Measurements from ENCODE around the gene COX4I2.
A peak's percentile ranks its signal among the peaks of the same experiment; 100 is the strongest.
"Not testable (repeated sequence)": the region's sequence is repeated elsewhere in the genome, so short reads cannot be mapped to it uniquely, and the experiment has no call there.

Gene COX4I2

DNA sequence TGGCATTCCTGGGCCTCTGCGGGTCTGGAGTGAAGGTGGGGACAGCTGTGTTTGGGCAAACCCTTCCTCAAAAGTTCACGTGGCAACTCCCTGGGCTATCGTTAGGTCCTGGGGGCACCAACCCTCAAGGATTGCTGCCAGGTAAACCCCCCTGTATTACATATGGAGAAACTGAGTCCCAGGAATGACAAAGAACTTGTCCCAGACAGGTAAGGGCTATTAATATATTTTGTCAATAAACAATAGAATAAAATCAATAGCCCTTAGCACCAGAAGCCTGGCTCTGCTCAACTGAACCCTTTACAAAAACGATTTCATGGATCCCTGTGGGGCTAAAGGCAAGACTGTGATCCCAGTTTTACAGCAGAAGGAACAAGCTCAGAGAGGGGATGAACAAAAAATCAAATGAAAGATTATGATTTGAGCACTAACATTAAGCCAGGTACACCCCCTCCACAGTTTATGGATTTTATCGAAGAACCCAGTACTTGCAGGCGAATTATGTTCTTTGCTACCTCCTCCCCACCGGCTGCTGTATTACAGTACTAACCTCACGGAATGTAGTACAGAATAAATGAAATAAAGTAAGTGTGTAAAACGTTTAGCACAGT lies 30.0 kb upstream of the COX4I2 start:
- DNase-seq (ENCODE audit: low read depth) = peak; percentile 22

DNA sequence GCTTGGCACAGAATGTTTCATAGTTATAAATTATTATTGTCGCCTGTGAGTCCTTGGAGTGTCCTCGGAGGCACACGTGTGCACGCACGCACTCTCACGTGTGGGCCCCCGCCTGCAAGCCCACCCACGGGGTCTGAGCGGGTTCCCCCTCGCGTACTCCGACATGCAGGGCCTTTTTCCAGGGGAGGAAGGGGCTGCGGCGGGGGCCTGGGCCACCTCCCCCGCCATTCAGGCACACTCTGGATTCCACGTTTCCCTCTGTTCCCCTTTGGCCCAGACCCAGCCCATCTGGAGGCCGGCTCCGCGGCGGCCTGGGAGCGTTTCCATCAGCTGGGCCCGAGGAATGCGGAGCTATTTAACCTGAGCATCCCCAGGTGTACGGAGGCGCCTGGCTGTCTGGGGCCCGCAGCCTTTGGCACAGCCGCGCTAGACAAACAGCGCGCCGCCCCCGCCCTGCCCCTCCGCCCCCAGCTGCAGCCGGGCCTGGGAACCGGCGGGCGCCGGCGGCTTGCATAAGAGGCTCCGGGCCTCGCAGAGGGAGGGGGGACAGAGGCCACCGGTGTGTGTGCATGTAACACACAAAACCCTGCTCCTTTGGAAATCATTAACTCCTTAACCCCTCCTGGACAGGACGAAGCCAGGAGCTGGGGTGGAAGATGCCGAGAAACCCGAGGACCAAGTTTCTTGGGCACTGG lies 29.3 kb upstream of the COX4I2 start:
- DNase-seq (ENCODE audit: low read depth) = peak; percentile 50

DNA sequence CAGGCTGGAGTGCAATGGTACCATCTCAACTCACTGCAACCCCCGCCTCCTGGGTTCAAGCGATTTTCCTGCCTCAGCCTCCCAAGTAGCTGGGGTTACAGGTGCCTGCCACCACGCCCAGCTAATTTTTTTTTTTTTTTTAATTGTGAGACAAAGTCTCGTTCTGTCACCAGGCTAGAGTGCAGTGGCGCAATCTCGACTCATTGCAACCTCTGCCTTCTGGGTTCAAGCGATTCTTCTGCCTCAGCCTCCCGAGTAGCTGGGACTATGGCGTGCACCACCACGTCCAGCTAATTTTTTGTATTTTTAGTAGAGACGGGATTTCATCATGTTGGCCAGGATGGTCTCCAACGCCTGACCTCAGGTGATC lies 25.5 kb upstream of the COX4I2 start:
- DNase-seq (ENCODE audit: low read depth) = not testable (repeated sequence)

DNA sequence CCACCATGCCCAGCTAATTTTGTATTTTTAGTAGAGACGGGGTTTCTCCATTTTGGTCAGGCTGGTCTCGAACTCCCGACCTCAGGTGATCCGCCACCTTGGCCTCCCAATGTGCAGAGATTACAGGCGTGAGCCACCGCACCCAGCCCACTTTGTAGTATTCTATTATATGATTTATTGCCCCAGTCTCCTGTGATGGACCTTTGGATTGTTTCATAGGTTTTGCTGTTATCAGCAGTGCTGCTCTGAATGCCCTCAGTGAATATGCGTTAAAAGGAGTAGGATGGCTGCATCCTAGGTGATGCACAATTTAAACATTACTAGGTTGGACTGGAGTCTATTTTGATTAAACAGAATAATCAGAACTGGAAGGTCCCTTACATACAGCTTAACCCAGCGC lies 22.3 kb upstream of the COX4I2 start:
- DNase-seq (ENCODE audit: low read depth) = no peak

- DNase-seq (ENCODE audit: low read depth) = no peak
Measured at GRCh38 chr20:31617432-31618104, 20.1 kb upstream of the COX4I2 start.

DNA sequence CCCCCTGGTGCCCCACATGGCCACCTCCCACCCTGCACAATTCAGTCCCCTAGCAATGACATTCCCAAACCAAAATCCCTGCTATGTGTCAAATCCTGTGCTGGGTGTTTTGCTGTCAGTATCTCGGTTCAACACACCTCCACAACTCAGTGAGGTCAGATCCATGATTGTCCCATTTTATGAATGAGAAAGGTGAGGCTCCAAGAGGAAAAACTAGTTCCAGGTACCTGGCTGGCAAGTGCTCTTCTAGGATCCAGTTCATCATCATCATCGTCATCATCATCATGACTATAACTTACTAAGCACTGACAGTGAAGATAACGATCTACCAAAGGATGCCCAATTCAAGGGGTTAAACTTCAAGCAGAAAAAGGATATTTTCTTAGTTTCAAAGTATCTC lies 17.5 kb upstream of the COX4I2 start:
- DNase-seq (ENCODE audit: low read depth) = no peak

DNA sequence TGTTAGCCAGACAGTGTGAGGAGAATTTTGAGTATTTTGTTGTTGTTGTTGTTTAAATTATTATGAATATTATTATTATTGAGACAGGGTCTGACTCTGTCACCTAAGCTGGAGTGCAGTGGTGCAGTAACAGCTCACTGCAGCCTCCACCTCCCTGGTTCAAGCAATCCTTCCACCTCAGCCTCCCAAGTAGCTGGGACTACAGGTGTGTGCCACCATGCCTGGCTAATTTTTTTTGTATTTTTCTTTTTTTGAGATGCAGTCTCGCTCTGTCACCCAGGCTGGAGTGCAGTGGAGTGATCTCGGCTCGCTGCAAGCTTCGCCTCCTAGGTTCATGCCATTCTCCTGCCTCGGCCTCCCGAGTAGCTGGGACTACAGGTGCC lies 14.6 kb upstream of the COX4I2 start:
- DNase-seq (ENCODE audit: low read depth) = not testable (repeated sequence)

DNA sequence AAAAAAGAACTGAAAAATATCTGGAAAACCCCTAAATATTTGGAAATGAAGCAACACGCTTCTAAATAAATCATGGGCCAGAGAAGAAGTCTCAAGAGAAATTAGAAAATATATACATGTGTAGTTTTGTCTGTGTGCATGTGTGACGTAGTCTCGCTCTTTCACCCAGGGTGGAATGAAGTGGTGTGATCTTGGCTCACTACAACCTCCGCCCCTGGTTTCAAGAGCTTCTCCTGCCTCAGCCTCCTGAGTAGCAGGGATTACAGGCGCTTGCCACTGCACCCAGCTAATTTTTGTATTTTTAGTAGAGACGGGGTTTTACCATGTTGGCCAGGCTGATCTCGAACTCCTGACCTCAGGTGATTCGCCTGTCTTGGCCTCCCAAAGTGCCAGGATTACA lies 11.2 kb upstream of the COX4I2 start:
- not testable (repeated sequence) for DNase-seq (ENCODE audit: low read depth)

DNA sequence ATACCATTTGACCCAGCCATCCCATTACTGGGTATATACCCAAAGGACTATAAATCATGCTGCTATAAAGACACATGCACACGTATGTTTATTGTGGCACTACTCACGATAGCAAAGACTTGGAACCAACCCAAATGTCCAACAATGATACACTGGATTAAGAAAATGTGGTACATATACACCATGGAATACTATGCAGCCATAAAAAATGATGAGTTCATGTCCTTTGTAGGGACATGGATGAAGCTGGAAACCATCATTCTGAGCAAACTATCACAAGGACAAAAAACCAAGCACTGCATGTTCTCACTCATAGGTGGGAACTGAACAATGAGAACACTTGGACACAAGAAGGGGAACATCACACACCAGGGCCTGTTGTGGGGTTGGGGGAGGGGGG lies 9.7 kb upstream of the COX4I2 start:
- not testable (repeated sequence) for DNase-seq (ENCODE audit: low read depth)

- no peak for DNase-seq (ENCODE audit: low read depth)
Measured at GRCh38 chr20:31630187-31630790, 7.4 kb upstream of the COX4I2 start.

GRCh38 chr20:31632548-31633338 lies 5.0 kb upstream of the COX4I2 start:
- DNase-seq (ENCODE audit: low read depth) = no peak

DNA sequence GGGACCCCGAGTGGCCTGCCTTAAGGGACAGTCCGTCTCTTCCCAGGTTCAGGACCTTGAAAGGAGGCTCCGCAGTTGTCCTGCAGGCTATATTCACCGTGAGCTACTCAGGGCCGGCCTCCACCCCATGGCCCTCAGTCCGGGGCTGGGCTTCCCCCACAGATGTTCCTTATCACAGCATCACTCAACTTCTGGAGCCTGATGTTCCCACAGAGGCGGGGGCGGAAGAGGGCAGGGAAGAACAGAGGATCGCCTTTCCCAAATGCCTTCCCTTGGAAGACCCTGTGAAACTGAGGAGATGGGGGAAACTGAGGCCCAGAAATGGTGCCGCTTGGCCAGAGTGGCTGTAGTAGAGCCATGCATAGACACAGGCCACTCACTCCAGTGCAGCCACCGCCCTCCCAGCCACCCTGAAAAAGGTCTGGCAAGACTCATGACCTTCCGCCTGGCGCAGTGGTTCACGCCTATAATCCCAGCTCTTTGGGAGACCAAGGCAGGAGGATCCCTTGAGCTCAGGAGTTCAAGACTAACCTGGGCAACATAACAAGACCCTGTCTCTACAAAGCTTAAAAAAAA lies 4.3 kb upstream of the COX4I2 start:
- DNase-seq (ENCODE audit: low read depth) = no peak

DNA sequence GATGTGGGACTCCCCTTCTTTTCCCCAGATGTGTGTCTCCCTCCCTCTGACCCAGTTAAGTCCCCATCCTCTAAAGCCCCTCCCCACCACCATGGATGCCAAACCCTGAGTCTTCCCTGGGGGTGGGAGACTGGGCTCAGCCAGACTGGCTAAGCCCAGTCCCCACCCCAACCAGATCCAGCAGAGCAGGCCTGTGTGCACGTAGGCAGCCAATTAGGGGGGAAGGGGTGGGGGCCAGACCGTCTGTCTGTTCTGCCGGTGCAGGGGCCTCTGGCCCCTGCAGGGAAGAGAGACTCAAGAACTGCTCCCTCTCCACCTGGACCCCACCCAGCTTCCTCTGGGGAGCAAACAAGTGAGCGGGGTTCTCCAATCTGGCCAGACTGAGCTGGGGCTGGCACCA lies 605 bp downstream of the COX4I2 start:
- DNase-seq (ENCODE audit: low read depth) = no peak

GRCh38 chr20:31638816-31639215 lies 1.1 kb downstream of the COX4I2 start:
- no peak for DNase-seq (ENCODE audit: low read depth)

GRCh38 chr20:31640259-31640658 lies 2.5 kb downstream of the COX4I2 start:
- no peak for DNase-seq (ENCODE audit: low read depth)

DNA sequence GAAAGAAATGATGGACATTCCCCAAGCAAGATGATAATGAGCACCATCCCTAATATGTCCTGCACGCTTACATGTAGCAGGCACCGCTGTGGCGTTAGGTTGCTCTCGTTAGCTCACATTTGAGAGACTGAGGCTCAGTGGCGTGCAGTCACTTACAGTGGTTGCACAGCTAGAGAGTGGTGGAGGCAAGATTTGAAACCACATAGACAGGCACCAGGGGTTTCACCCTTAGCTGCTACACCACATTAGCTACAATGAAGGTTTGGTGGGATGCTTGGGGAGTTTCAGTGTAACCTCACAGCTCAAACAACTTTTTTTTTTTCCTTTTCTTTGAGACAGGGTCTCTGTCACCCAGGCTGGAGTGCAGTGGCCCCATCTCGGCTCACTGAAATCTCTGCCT lies 3.7 kb downstream of the COX4I2 start:
- no peak for DNase-seq (ENCODE audit: low read depth)

DNA sequence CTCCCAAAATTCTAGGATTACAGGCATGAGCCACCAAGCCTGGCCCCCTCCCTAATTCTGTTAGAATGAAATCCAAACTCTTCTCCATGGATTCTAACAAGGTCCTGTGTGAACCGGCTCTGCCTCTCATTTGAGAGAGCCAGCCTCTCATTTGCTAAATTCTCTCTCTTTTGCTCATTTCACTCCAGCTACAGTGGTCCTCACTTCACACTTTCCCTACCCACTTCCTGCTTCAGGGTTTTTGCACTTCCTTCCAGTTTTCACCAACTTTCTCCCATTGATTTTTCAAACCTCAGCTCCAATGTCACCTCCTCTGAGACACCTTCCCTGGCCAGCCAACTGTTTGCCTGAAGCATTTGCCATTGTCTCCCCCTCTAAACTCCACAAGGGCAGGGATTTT lies 5.1 kb downstream of the COX4I2 start:
- no peak for DNase-seq (ENCODE audit: low read depth)

- no peak for DNase-seq (ENCODE audit: low read depth)
Measured at GRCh38 chr20:31643522-31643921, 5.8 kb downstream of the COX4I2 start.

- DNase-seq (ENCODE audit: low read depth) = no peak
Measured at GRCh38 chr20:31644701-31645100, 7.0 kb downstream of the COX4I2 start.

GRCh38 chr20:31648104-31648503 lies 10.4 kb downstream of the COX4I2 start:
- not testable (repeated sequence) for DNase-seq (ENCODE audit: low read depth)

- DNase-seq (ENCODE audit: low read depth) = peak; percentile 81
Measured at GRCh38 chr20:31652917-31653396, 15.2 kb downstream of the COX4I2 start.

GRCh38 chr20:31653561-31653960 lies 15.8 kb downstream of the COX4I2 start:
- DNase-seq (ENCODE audit: low read depth) = no peak

Data from EH (cell line).